DMS 273 treated with DMSO at 0.1 percent for 48 hours (cell line): ENCODE data around the gene LOXL4.
"Not testable (repeated sequence)": the region's sequence is repeated elsewhere in the genome, so short reads cannot be mapped to it uniquely, and the experiment has no call there.

Experiments used
- DNase-seq: peaks from one replicate; lab custom pipeline; 2025; lab: John Stamatoyannopoulos, UW

The LOXL4 gene

DNA sequence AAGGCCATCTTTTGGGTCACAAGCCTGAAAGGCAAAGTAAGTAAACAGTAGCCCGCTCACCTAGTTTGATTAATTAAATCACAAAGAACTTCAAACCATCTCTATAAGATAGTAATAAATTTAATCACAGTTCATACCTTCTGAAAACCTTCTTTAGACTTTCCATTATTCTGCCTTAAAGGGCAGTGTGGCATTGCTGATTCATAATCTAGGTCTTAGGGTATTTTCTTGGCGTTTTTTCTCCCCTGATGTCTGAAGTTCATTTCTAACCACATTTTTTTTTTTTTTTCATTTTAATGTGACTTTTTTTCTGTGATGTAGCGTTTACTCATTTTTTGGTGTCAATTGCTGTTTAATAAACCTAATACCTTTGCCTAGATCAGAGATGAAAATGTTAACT, 27.5 kb downstream of the LOXL4 start:
- DNase-seq, result no peak

GRCh38 chr10:98238391-98238790, 29.6 kb downstream of the LOXL4 start:
- DNase-seq, result no peak

GRCh38 chr10:98236862-98237261, 31.1 kb downstream of the LOXL4 start:
- no peak for DNase-seq

GRCh38 chr10:98235846-98236245, 32.1 kb downstream of the LOXL4 start:
- no peak for DNase-seq

DNA sequence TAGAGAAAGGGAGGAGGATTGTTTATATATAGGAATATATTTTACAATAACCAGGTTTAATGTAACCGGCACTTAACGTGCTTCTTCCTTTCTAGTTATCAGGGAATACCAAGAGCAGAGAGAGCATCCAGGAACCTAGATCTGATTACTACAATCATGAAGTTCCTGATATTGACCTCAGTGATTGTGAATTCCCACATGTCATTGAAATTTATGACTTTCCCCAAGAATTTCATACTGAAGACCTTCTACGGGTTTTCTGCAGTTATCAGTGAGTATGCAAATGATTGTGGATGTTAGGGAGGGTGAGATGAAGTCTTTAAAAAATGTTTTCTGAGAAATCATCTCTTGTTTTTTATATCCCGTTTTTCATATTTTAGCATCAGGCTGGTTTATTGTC, 36.6 kb downstream of the LOXL4 start:
- DNase-seq, result no peak

DNA sequence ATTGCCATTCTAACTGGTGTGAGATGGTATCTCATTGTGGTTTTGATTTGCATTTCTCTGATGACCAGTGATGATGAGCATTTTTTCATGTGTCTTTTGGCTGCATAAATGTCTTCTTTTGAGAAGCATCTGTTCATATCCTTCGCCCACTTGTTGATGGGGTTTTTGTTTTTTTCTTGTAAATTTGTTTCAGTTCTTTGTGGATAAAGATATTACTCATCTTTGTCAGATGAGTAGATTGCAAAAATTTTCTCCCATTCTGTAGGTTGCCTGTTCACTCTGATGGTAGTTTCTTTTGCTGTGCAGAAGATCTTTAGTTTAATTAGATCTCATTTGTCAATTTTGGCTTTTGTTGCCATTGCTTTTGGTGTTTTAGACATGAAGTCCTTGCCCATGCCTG, 39.7 kb downstream of the LOXL4 start:
- not testable (repeated sequence) for DNase-seq

GRCh38 chr10:98227713-98228112, 40.3 kb downstream of the LOXL4 start:
- not testable (repeated sequence) for DNase-seq

DNA sequence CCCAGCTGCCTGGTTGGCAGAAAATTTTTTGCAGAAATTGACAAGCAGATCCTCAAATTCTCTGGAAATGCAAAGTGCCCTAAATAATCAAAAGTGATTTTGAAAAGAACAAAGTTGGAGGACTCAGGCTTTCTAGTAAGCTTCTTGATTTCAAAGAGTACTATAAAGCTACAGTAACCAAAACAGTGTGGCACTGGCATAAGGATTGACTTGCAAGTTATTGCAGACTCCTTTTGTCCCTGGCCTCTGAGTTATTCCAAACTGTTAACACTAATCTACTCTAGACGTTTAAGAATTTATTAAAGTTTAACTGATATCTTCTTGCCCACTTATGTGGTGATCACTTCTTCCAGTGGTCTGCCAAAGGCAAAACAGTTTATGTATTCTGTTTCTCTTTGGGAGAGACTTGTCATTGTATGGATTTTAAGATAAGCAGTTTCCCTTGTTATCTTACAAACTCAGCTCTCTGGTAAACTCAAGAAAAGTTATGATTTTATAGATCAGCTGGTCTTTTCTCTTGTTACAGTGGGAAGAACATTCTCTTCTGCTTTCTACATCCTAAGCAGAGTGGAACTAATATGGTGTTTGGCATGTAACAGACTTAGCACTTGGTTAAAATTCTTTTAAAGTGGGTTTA, 41.4 kb downstream of the LOXL4 start:
- DNase-seq, result no peak

DNA sequence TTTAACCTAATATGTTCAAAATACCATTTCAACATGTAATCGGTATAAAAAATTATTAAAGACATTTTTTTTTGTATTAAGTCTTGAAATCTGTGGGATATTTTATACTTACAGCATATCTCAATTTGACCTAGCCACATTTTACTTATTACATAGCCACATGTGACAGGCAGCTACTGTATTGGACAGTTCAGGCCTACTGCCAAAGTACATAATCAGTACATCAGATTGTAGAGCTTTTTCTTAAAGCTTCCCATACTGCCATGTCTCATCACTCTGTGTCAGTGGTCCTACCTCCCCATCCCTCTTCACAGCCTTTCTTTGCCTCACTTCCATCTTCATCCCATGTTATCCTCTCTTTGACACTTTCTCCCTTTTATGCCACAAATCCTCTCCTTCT, 43.0 kb downstream of the LOXL4 start:
- no peak for DNase-seq

GRCh38 chr10:98224509-98224908, 43.5 kb downstream of the LOXL4 start:
- no peak for DNase-seq

GRCh38 chr10:98223874-98224273, 44.1 kb downstream of the LOXL4 start:
- no peak for DNase-seq

- no peak for DNase-seq
Measured at GRCh38 chr10:98217801-98218200, 50.2 kb downstream of the LOXL4 start.

- DNase-seq, result no peak
Measured at GRCh38 chr10:98215373-98215772, 52.6 kb downstream of the LOXL4 start.

DNA sequence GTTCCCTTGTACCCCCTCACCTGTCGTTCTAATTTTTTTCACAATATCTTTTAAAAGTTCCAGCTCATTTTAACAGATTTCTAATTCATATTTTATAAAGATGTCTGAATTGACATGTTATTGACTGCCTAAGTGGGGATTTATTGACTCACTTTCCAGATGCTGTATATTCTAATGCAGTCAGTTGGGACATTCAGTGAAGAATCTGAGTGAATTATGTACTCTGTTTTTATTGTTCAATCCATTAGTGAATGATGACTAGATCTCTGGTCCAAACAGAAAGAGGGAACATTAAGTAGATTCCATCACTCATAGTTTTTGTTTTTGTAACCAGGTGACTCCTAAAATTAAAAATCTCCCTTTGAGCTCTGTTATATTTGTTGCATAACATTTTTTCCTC, 54.3 kb downstream of the LOXL4 start:
- no peak for DNase-seq

DNA sequence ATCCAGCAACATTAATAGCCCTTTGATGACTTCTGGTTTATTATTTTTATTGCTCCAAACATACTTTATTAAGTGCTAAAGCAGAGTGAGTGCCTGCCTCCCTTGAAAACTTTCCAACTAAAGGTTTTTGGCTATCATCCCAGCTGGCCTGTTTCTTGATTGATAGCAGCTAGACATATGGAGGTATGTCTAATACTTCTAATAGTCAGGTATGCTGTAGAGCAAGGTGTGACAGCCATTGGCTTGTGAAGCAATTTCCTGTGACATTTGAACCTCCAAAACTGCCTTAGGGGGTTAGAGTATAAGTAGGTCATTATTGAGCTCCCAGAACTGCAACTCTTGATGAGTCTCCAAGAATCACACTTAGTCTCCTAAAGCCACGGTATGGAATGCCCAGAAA, 55.8 kb downstream of the LOXL4 start:
- DNase-seq, result no peak

GRCh38 chr10:98209441-98209840, 58.6 kb downstream of the LOXL4 start:
- DNase-seq, result no peak

DNA sequence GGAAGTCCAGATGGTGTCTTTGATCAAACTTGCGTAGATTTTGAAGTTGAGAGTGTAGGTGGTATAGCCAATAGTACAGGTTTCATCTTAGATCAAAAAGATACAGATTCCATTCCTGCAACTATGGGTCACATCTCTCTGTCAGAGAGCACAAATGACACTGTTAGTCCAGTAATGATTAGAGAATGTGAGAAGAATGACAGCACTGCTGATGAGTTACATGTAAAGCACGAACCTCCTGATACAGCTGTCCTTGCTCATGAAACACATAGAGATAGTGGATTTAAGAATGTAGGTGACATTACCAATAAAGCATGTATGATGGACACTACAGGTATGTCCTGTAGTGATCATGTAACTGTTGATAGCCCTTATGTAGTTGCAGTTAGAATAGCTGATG, 59.1 kb downstream of the LOXL4 start:
- no peak for DNase-seq

DNA sequence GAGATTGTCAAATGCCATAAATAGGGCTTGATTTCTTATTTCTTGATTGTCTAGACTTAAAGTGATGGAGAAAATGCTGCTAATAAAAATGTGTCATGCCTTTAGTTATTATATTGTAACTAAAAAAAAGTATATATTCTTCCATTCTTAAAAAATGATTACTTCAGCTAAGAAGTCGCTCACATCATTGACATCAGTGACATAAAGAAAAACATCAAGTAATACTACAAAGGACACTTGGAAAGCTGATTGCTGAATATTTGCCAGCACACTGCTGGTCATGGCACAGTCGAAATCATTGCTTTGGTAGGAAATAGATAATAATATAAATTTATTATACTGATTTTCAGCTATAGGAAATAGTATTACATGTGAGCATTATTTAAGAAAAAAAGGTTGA, 62.6 kb downstream of the LOXL4 start:
- DNase-seq, result no peak

GRCh38 chr10:98202378-98202777, 65.6 kb downstream of the LOXL4 start:
- DNase-seq, result no peak

DNA sequence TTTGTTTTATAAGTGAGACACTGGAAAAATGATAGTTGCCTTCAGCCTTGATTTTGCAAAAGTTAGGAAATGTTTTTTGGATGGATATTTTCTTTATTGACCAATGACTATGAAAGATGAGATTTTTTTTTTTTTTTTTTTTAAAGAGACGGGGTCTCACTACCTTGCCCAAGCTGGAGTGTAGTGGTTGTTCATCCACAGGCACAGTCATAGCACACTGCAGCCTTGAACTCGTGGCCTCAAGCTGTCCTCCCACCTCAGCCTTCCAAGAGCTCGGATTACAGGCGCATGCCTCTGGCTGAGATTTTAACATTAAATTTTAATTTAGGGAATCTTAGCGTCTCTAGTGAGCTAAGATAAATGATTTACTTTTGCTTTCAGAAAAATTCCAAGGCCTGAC, 66.2 kb downstream of the LOXL4 start:
- no peak for DNase-seq
